GM18870 (cell line): ENCODE measurements around the gene BCAR3.

Source experiments
- ATAC-seq: cut with Tn5 transposase; IDR thresholded peaks from one replicate; pipeline ENCODE4 v1.9.1; 2021; ENCODE audit warnings: moderate library complexity; ENCODE audit not compliant: unreplicated experiment

Gene BCAR3

DNA sequence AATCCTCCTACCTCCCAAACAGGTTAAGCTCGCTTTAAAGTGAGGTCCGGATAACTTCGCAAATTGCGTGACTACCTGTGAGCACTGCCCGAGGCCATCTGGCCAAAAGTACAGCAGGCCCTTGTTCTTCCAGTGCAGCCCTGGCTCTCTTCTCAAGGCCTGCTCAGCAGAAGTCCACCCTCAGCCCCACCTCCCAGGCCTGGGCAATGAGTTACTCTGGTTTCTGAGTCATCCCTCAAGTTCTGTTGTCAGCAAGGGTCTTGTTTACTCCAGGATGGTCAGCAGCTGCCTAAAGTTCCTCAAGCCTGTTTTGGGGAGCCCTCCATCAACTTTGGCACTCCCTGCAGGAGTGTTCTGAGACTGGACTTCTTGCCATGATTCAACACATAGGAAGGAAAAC lies 101.7 kb downstream of the BCAR3 start:
- no peak for ATAC-seq

DNA sequence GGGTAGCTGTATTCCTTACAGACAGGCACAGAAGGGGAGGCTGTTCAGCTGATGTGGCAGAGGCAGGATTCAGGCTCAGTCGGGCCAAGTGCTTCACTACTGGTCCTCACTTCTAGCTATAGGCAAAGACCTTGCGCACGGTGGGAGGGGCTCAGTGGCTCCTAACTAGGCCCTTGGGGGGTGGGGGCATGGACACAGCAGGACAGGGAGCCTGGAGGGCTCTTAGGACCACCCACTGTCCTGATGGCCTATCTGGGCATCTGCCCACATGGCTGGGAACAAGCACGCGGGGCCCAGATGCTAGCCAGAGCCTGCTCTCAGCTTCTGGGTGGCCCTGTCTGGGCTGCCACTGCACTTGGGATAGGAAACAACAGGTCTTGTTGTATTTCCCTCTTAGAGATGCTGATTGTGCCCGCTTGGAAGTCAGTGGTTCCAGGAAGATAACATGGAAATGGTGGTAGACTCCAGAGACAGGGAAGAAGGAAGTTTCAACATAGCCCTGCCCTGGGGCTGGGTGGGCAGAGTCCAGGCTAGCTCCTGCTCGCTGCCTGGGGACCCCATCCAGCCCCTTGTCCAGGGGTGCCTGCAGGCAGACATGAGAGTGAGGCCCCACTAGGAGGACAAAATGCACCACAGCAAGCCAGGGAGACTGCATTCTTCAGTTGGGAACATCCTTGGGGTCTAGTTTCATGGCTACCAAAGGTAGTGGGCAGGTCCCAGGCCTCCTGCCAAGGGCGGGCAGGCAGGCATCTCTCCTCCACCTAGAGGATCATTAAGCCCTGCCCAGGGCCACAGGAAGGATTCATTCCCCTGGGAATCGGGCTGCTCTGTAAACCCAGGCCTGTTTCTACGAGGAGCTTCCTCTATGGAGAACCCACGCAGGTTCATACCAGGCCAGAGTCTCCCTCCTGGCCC lies 102.5 kb downstream of the BCAR3 start:
- no peak for ATAC-seq

DNA sequence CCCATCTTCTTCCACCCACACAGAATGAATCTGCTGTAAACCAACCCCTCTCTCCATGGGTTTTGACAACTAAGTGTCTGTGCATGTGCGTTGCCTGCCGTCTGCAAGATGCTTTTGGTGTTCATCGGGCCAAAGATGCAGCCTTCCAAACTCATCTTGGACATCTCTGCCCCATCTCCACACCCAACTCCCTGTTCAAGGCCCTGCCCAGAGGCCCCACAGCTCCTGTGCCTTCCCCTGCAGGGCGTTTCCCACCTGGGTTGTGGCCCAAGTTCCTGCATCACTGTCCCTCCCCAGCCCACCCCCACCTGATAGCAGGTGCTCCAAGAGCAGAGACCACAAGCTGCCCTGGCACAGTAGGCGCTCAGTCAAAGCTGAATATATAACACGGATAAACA lies 103.2 kb downstream of the BCAR3 start:
- no peak for ATAC-seq

DNA sequence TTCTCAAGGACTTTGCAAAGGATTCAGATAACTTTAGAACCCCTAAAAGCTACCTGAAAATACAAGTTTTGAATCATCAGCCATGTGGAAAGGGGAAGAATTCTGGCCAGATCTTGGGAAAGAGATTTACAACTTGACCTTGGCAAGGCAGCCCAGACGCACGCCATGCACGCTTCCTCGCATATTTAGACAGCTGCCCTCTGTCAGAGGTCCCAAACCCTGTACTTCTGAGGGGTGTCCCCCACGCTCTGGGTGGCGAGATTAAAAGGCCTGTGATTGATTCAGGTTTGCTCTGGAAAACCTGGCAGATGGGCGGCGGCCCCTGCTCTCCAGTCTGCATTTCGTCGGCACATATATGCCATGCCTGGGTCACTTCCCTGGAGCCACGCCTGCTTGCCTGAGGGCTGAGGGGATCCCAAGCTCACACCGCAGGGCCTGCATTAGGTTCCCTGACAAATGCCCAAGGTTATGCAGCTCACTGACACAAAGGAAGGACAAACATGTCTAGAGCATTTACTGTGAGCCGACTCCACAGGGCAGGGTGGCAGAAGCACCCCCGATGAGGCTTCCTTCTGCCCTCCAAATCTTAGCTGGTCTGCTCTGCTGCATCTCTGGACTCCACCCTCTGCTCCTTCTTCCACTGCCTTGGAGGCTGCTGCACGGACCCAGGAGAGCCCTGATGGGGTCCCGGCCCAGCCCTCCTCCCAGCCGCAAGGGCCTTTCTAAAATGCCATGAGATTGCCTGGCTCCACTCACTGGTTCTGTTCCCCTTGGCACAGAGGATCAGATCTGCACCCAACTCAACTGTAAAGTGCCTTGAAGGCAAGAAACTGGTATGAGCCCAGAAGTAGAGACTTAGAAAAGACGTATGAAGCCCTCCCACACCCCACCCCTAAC lies 103.9 kb downstream of the BCAR3 start:
- ATAC-seq = no peak

DNA sequence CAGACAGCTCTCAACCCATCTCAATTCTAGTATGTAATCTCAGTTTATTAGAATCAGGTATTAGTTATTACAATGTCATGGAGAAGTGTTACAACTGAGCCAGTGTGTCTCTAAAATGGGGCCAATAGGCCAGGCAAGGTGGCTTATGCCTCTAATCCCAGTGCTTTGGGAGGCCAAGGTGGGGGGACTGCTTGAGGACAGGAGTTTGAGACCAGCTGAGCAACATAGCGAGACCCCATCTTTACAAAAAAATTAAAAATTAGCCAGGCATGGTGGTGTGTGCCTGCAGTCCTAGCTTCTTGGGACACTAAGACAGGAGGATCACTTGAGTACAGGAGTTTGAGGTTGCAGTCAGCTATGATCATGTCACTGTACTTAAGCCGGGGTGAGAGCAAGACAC lies 104.9 kb downstream of the BCAR3 start:
- no peak for ATAC-seq

DNA sequence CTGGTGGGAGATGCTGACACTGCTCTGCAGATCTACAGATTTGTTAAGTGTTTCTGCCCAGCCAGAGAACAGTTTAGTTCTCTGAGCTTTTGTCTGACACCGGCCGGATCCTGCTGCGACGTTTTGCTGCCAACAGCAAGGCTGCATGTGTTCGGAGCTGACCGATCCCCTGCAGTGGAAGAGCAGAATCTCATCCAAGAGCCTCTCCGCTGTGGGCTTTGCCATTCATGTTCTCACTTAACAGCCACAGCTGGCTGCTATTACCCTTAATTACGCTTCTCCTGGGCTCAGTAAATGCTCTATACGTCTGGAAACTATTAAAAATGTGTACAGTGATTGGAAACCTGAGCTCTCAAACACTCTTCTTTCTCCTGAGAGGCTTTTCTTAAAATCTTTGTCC lies 105.3 kb downstream of the BCAR3 start:
- no peak for ATAC-seq

DNA sequence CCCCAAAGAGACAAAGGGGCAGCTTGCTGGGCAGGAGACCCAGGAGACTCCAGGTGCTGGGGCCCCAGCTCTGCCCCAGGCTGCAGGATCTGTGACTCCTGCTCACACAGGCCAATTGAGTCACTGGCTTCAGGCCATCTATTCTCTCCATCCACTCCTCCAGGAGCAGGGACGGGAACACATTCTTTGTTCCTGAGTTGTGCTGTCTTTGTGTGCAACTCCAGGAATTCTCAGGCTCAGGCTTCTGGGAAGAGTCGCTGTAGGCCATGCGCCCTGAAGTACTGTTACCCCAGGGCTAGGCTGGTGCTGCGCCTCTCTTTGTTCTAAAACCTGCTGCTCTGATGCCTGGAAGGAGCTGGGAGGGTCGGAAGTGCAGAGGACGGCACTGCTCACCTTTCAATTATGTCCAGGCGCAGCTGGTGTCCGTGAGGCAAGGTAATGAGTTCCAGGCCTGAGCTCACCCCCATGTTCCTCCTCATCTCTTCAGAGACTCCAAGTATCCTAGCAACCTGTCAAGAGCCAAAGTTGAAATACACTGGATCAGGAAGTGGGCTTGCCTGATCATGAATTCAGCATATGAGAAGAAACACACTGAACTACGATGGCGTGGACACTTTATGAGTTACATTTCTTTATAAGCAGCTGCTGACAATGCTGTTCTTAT lies 105.9 kb downstream of the BCAR3 start:
- no peak for ATAC-seq

DNA sequence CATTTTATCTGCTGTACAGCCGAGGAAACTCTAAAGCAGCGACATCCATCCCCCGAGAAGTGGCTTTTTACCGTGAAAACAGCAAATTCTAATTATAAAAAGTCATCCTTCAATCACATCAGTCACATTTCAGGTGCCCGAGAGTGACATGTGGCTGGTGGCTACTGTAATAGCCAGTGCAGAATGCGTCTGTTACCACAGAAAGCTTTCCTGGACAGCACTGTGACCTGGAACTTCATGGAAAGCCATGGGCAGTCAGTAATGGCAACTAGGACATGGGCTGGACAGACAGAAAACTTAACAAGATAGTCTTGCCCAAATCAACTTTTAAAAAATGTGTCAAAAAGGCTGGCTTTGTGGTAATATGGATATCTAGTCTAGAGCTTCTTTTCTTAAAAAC lies 106.6 kb downstream of the BCAR3 start:
- no peak for ATAC-seq

DNA sequence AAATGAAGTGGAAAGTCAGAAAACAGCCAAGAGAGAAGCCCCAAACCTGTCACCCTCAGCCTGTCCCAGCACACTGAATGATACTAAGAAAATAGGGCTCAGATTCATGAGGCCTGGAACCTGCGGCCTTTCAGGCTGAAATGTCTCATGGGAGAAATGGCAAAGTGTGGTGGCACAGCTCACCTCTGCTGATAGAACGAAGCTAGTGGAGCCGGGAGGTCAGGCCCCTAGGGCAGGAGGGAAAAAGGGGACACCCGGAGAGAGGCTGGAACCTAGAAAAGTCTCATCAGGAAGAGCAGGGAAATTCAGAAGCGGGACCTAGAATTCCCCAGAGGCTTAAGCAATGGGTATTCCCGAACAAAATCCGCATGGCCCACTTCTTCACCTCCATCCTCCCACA lies 107.1 kb downstream of the BCAR3 start:
- ATAC-seq = no peak

DNA sequence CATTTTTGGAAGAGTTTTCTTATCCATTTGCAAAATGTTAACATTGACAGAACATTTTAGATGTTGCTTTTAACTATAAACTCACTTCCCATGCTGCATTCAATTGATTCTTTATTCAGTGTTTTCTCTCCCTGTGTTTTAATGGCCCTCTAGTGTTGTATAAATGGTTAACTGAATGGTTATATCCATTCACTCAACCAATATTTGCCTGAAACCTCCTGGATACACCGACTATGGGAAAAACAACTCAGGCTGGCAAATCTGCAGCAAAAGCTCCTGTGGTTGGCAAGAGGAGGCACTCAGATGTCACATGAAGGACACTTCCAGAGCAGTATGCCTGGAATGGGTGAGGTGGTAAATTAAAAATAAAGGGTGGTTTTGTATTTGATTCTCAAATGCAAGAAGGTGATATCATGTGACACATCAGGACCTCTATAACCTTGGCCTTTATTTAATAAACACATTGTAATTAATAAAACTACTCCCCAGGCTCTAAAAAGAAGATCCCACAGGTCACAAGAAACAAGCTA lies 107.6 kb downstream of the BCAR3 start:
- ATAC-seq = no peak

DNA sequence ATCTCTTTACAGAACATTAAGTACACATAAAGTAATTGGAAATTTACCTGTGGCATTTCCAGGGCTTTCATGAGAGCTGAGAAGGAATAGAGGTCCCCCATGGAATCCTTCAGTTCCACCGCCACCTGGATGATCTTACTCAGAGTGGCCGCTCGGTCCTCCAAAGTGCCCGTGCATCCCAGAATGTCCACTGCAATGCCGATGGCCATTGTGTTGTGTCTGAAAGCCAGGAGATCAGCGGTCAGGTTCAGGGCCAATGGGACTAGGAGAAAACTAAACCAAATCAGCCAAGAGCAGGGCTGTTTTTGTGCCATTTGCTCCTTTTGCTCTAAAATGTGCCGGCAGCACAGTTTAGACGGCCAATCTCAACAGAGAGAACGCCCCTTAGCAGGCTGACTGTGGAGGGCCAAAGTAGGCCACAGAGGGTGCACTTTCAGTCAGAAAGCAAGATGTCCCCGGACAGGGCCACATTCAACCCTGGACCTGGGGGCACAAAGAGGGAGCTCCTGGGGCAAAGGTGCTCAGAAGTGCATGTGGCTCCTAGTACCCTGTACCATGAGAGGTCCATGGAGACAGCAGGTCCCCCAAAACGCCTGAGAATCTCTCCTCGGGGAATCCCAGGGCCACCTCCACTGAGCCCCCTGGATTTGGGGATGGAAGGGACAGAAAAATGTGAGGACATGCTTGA lies 109.9 kb downstream of the BCAR3 start:
- ATAC-seq = no peak

DNA sequence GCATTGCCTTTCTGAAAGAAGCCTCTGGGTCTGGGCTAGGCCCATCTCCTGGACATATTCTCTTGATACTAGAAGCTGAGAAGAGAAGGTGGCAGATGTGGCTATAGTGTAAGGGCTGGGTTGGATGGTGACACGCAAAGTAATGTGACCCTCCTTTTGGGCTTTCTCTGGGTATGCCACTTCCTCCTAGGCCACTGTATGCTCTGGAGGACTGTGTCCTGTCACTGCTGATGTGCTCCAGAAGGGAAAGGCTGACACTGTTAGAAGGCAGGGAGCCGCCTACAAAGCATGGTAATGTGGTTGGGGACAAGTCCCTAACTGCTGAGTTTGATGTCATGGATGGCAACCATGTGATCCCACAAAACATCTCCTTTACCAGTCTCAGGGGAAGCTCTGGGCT lies 112.1 kb downstream of the BCAR3 start:
- no peak for ATAC-seq

DNA sequence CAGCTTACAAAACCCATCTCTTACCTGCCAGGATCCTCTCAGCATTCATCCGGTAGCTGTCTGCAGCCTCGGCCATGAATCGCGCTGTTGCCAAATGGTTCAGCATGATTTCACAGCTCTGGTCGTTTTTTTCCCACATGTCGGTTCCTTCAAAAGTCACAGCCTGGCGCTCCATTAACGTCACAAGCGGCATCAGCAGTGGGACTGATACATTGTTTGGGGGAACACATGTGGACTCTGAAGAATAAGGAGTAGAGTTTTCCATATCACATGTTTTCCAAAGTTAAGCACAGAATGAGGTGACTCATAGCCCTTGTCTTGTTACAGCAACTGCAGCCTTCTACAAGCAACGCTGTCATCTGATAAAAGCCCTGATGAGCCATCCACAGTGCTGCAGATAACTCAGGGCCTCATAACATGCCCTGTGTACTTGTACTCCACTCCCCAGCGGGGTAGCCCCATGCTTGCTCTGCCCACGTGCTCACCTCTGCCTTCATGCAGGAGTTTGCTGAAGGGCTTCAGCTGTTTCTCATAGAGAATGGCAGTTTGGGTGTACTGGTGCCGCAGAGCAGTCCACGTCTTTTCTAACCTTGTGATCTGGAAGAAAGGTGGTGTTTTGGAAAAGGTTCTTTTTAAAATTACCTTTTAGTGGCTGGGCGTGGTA lies 114.2 kb downstream of the BCAR3 start:
- no peak for ATAC-seq

DNA sequence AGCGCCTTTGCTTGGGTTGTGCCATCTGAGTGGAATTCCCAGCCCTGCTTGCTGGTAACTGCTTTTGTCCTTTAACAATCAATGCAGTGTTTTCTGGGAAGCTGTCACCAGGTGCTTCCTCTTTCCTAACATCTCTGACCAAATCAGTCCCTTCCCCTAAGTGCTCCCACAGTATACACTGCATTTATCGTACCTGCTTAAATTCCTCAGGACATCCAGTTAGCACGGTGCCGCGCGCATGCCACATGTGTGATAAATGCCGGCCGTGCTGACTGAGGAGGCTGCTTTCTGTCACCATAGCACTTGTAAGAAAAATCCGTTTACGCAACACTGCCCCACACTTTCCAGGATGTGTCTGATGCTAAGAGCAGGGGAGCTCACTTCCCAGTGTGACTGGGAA lies 115.4 kb downstream of the BCAR3 start:
- ATAC-seq = no peak

DNA sequence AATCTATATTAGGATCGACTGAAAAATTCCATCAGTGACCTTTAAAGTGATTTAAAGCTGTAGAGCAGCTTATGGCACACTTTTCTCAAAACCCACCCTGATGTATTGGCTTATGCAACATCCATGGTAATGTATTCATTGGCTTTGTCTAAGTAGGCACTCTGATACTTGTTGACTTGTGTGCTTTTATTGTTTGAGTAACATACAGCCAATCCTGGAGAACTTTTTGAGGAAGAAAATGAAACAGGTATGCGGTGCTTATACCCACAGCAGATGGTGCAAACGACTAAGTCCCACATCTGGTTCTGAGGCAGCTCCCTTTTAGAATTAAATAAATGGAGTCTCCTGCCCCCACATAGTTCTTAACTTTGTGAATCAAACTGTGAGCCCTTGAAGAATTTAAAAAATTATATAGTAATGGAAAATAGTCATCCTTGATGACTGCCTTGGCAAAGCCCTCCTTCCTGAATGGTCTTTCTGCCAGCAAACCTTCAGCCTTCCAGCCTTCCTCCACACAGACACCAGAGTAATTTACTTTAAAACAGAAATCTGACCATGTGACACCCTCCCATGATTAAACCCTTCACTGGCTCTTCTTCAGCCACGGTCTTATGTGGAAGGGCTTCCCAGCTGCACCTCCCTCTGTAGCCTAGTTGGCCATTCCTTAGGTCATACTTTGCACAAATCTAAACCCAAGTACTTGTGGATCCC lies 116.0 kb downstream of the BCAR3 start:
- ATAC-seq = no peak

DNA sequence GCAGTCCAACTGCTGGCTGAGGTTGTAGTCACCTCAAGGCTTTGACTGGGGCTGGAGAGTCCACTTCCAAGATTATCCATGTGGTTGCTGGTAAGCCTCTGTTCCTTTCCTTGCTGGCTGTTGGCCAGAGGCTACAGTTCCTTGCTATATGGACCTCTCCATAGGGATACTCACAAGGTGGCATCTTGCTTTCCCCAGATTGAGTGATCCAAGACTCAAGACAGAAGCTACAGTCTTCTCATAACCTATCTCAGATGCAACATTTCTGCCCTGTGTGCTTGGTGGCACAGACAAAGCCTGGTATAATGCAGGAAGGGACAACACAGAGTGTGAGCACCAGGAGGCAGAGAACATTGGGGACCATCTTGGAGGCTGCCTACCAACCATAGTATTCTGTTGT lies 121.9 kb downstream of the BCAR3 start:
- no peak for ATAC-seq

DNA sequence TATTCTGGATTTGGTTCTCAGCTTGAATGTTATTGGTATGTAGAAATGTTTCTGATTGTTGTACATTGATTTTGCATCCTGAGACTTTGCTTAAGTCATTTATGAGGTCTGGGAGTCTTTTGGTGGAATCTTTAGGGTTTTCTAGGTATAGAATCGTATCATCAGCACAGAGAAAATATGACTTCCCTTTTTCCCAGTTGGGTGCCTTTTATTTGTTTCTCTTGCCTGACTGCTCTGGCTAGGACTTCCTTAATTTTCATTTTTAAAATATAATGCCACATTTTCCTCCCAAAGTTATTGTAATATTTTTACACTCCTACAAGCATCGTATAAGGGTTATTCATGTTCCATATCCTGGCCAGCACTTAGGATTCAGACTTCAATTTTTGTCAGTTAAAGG lies 122.6 kb downstream of the BCAR3 start:
- ATAC-seq = no peak

DNA sequence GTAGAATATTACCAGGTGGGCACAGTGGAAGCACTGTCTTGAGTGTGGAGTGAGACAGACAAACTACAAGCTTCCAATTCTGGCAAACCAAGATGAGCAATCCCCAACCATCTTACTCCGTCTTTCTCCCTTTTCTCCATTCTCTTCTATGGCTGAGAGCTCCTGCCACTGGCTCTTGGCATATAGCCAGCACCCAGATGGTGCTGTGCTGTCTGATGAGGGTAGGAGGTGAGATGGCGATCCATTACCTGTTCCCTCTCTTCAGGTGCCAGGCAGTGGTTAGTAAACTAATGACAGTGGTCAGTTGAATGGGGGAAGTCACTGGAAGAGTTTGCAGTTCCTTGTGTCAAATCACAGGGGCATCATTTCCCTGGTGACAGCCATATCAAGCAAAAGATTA lies 125.3 kb downstream of the BCAR3 start:
- no peak for ATAC-seq
